Measurements from ENCODE around the gene KIAA0825.

KIAA0825 gene

DNA sequence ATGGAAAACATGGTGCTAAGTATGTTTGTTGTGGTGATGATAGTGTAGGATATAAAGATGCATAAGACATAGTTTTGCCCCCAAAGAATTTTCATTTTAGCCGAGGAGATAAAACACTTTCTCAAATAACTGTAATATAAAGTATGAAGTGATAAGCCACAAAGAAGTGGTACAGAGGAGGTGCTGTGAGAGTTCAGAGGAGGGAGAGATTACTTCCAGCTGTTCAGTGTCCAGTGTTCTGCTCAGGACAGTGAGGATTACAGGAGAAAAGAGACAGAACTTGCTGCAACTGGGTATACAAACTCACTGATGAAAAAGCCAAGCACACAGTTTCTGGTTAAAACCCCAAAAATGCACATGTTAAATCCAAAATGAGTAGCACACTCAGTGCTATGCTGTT, 309.3 kb downstream of the KIAA0825 start:
- no peak for DNase-seq

DNA sequence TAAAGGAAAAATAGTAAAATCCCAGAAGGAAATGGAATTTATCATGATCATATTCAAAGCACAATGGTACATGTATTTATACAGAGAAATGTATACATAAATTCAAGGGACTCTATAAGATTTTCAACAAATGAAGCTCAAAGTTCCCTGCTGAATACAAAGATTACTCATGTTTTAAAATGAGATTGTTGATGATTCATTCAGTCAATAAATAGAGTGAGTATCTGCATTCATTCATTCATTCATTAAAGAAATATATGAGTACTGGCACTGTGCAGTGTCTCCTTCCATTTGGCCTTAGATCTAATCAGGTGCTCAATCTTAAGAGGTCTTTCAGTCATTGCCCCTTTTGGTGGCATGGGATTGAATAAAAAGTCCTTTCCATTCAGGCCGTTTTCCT, 310.0 kb downstream of the KIAA0825 start:
- no peak for DNase-seq

DNA sequence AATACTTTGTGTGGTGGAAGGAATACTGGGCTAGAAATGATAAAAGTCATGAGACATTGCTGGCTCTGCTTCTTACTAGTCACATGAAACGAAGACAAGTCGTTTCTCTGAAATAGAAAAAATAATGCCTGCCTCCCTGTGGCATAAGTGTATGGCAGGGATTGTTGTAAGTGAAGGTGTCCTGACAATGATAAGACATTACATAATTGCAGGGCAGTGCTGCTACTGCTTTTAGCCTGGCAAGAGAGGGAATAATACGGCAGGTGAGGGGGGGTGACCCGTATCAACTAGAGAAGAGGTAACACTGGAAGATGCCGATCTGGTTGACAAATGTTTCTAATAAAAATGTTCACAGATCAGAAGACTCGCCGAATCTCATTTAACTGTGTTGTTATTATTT, 314.3 kb downstream of the KIAA0825 start:
- DNase-seq, result no peak

DNA sequence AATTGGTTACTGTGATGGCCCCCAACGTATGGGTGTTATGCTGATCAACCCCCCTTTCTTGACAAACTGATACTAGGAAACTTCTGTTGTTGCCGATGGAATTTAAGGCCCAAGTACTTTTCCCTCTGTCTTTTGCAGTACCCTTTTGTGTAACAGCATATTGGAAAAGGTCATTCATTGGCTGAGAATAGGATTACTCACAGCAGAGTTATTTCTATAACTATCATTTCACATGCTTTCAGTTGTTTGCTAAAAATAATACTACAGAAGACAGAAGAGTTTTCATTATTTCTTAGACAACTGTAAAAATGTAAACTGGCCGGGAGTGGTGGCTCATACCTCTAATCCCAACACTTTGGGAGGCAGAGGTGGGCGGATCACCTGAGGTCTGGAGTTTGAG, 329.5 kb downstream of the KIAA0825 start:
- no peak for DNase-seq

- DNase-seq, result no peak
These were observed 332.4 kb downstream of the KIAA0825 start for GRCh38 chr5:94285984-94286383.

DNA sequence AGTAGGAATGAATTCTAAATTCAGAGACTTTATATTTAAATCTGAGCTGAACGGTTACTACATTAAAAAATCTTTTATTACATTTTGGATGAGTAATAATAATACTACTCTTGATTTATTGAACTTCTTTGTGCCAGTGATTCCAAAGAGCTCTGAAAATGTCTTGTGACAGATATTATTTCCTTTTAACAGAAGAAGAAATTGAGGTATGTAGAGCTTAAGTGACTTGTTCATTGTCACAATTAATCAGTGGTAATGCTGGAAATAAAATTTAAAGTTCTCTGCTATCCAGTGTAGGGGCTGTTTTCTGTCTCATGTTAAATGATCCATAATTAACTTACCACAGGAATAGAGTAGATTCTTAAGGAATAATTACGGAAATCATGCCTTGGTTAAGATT, 335.3 kb downstream of the KIAA0825 start:
- DNase-seq, result no peak

GRCh38 chr5:94281236-94281801, 337.1 kb downstream of the KIAA0825 start:
- peak; percentile 64 for DNase-seq

DNA sequence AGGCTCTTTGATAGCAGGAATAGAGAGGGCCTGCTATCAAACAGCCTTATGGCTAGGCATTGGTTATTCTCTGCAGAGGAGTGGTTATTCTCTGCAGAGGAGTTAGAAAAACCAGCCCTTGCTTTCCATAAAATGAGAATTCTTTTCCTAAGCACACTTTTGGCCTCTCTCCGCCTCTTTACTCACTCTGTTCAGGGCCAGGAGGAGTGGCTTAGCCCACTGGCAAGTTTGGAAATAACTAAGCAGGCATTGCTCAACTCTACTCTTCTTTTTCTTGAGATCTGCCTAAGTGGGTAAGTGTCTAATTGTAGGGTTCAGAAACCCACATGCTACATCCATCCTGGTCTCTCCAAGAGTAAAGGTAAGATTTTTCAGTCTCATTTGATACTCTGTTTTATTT, 341.7 kb downstream of the KIAA0825 start:
- no peak for DNase-seq

GRCh38 chr5:94276048-94276447, 342.4 kb downstream of the KIAA0825 start:
- no peak for DNase-seq

DNA sequence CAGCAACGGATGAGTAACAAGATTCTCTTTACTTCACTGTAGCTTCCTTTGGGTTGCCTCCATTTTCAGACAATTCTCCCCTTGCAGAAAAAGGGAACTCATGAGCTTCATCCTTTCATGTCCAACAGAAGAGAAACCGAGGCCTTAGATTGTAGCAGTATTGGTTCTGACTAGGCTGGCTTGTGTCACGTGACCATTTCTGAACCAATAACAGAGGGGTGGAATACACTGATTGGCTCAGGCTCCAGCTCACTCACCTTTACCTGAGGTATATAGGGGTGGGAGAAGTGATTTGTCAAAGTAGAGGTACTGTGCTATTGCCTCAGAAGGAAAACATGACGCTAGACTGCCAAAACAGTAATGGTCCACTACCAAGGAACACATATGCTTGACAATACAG, 343.7 kb downstream of the KIAA0825 start:
- no peak for DNase-seq

DNA sequence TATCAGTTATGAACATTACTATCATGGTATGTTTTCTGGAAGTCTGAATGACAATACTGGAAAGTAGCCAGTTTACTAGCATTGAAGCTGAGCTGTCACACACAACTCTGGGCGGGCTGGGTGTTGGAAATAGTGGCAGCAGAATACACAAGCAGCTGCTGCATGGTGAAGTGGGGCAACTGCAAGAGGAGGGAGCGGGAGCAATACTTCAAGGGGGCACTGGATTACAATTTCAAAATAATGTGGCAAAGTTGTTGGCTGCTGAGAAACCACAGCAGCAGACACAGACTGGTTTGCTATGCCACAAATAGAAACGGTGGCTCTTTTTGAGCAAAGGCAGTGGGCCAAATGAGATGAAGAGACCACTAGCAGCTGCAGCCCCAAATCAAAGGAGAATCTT, 350.2 kb downstream of the KIAA0825 start:
- no peak for DNase-seq

GRCh38 chr5:94267350-94267899, 351.0 kb downstream of the KIAA0825 start:
- DNase-seq, result no peak

GRCh38 chr5:94266170-94266569, 352.2 kb downstream of the KIAA0825 start:
- DNase-seq, result no peak

GRCh38 chr5:94263068-94263467, 355.3 kb downstream of the KIAA0825 start:
- no peak for DNase-seq

- DNase-seq, result no peak
These were observed 358.3 kb downstream of the KIAA0825 start for GRCh38 chr5:94260096-94260495.

GRCh38 chr5:94254214-94254613, 364.2 kb downstream of the KIAA0825 start:
- no peak for DNase-seq

DNA sequence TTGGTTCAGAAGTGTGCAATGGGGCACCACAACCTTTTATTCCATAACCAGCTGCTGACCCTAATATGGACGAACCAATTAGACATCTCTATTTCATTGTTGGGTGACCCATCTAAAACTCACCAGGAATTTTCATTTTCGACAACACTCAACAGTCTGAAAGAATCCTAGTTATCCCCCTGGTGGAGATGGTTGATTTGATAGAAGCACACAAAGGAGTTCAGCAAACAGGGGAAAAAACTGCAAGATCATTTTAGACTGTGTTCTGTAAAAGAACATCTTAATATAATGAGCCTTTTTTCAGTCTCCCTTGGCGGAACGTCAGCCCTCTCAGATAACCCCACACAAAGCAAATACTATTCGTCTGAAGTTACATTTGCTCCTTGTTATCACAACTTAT, 367.4 kb downstream of the KIAA0825 start:
- DNase-seq, result no peak

- DNase-seq, result no peak
These were observed 369.0 kb downstream of the KIAA0825 start for GRCh38 chr5:94249430-94249829.

DNA sequence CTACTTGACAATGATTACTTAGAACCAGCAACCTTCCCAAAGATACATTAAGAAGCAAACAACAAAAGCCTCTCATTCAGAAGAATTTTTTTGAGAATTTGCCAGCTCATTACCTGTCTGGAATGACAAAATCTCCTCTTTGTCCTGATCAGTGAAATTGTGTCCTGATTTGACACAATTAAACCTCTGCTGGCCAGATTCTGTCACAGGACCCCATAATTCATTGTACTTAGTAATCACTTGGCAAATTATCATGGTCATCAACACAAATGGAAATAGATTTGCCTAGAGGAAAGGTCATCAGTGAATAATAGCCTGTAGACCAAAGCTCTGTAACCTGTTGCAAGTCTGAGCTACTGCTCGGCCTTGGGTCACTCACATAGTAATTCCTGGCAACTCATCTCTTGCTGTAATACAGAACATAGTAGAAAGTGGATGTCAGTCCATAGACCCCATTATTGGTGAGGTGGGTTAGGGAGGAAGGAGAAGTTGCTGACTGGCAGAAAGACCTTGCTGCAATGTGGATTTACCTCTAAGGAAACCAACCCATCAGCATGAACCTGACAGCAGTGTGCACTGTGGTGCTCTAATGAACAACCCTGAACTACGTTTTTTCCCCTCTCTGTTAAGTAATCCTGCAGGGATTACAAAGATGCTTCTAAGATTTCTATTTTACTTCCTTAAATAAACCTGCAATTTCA, 370.1 kb downstream of the KIAA0825 start:
- DNase-seq, result no peak

- DNase-seq, result no peak
These were observed 372.8 kb downstream of the KIAA0825 start for GRCh38 chr5:94245608-94246007.

- DNase-seq, result no peak
These were observed 373.5 kb downstream of the KIAA0825 start for GRCh38 chr5:94244921-94245320.

DNA sequence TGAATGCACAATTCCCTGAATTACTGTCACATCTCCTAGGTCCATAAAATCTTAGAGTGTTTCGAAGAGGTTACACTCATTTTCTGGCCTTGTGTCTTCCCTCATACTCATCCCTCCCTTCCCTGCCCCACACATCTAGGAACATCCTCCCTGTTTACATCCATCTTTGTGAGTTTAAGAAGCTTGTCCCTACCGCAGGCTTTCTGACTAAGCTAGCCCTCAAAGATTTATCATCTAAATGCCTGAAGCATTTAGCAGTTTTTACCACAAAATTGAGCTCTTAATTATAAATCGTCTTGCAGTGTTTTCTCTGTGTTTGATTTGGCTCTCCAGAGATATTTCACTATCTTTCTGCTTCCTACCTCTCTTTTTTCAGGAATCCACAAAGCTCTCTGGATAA, 374.8 kb downstream of the KIAA0825 start:
- DNase-seq, result no peak

GRCh38 chr5:94240993-94241651, 377.3 kb downstream of the KIAA0825 start:
- DNase-seq, result peak; percentile 56

DNA sequence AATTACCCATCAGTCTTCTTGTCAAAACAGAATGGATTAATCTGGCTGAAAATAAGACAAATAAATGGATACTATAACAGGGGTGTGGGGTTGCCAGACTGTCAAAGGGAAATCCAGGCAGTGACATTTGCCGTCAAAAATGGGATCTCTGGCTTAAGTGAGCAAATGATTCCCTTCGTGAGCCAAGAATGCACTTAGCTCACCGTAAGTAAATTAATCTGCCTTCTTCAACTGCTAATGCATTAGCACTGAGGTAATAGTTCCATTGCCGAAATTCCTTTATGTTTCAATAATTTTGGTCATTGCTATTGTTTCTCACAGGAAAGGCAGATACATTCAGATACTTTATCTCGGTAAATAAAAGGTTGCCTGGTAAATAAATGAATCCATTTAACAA, 377.8 kb downstream of the KIAA0825 start:
- DNase-seq, result peak; percentile 52

Measured in islet precursor cell (in vitro differentiated cells).